ENCODE results near the gene DPT.

The DPT gene

GRCh38 chr1:168731244-168731953, 2.4 kb upstream of the DPT start:
- no peak overlapping the region for H3K27ac ChIP-seq
- no peaks in the 10 kb centered on the region for H3K36me3 ChIP-seq (ENCODE audit: insufficient read depth, low read length)
- H3K9me3 ChIP-seq (ENCODE audit: low read depth, low read length), result no peaks in the 10 kb centered on the region
- no peak overlapping the region for H3K4me3 ChIP-seq
- TF ChIP-seq EZH2 (IDR thresholded peaks at IDR 0.05), result no peak
- no peak for DNase-seq (ENCODE audit: low read depth, low spot score)
- no peak overlapping the region for H3K9ac ChIP-seq (ENCODE audit: insufficient read length)

GRCh38 chr1:168729405-168729802, 398 bp upstream of the DPT start:
- no peak for DNase-seq (ENCODE audit: low read depth, low spot score)
- H3K4me3 ChIP-seq, result no peak overlapping the region
- no peaks in the 10 kb centered on the region for H3K36me3 ChIP-seq (ENCODE audit: insufficient read depth, low read length)
- no peak overlapping the region for H3K27ac ChIP-seq
- no peak overlapping the region for H3K9ac ChIP-seq (ENCODE audit: insufficient read length)
- TF ChIP-seq FOXP2 (optimal IDR thresholded peaks at IDR 0.05; ENCODE audit: control extremely low read depth, extremely low read length, insufficient read depth), result no peak
- TF ChIP-seq POLR2AphosphoS5 (IDR thresholded peaks at IDR 0.05; ENCODE audit: borderline replicate concordance, low read depth, low read length), result no peak
- no peak for TF ChIP-seq EZH2 (IDR thresholded peaks at IDR 0.05)
- H3K9me3 ChIP-seq (ENCODE audit: low read depth, low read length), result no peaks in the 10 kb centered on the region

- H3K4me3 ChIP-seq, result no peak overlapping the region
- TF ChIP-seq FOXP2 (optimal IDR thresholded peaks at IDR 0.05; ENCODE audit: control extremely low read depth, extremely low read length, insufficient read depth), result no peak
- no peak for TF ChIP-seq POLR2AphosphoS5 (IDR thresholded peaks at IDR 0.05; ENCODE audit: borderline replicate concordance, low read depth, low read length)
- H3K27ac ChIP-seq, result no peak overlapping the region
- no peak for DNase-seq (ENCODE audit: low read depth, low spot score)
- H3K36me3 ChIP-seq (ENCODE audit: insufficient read depth, low read length), result no peaks in the 10 kb centered on the region
- H3K9ac ChIP-seq (ENCODE audit: insufficient read length), result no peak overlapping the region
- no peaks in the 10 kb centered on the region for H3K9me3 ChIP-seq (ENCODE audit: low read depth, low read length)
Observed at GRCh38 chr1:168726719-168727118, 2.3 kb downstream of the DPT start.

- Histone ChIP-seq H3K4me3 (no peak overlapping the region), H3K9me3 (ENCODE audit: low read depth, low read length) (no peaks in the 10 kb centered on the region), H3K9ac (ENCODE audit: insufficient read length) (no peak overlapping the region), H3K36me3 (ENCODE audit: insufficient read depth, low read length) (no peaks in the 10 kb centered on the region), H3K27ac (no peak overlapping the region)
- DNase-seq (ENCODE audit: low read depth, low spot score), result no peak
- TF ChIP-seq EZH2 (IDR thresholded peaks at IDR 0.05) (no peak), POLR2AphosphoS5 (IDR thresholded peaks at IDR 0.05; ENCODE audit: borderline replicate concordance, low read depth, low read length) (no peak), FOXP2 (optimal IDR thresholded peaks at IDR 0.05; ENCODE audit: control extremely low read depth, extremely low read length, insufficient read depth) (no peak)
Observed at GRCh38 chr1:168726281-168726680, 2.7 kb downstream of the DPT start.

GRCh38 chr1:168725831-168726230, 3.2 kb downstream of the DPT start:
- TF ChIP-seq EZH2 (IDR thresholded peaks at IDR 0.05), result no peak
- TF ChIP-seq POLR2AphosphoS5 (IDR thresholded peaks at IDR 0.05; ENCODE audit: borderline replicate concordance, low read depth, low read length), result no peak
- TF ChIP-seq FOXP2 (optimal IDR thresholded peaks at IDR 0.05; ENCODE audit: control extremely low read depth, extremely low read length, insufficient read depth), result no peak

GRCh38 chr1:168725060-168725459, 3.9 kb downstream of the DPT start:
- TF ChIP-seq EZH2 (IDR thresholded peaks at IDR 0.05) (no peak), POLR2AphosphoS5 (IDR thresholded peaks at IDR 0.05; ENCODE audit: borderline replicate concordance, low read depth, low read length) (no peak), FOXP2 (optimal IDR thresholded peaks at IDR 0.05; ENCODE audit: control extremely low read depth, extremely low read length, insufficient read depth) (no peak)
- H3K36me3 ChIP-seq (ENCODE audit: insufficient read depth, low read length), result no peaks in the 10 kb centered on the region
- H3K9ac ChIP-seq (ENCODE audit: insufficient read length), result no peak overlapping the region
- H3K4me3 ChIP-seq, result no peak overlapping the region
- H3K9me3 ChIP-seq (ENCODE audit: low read depth, low read length), result no peaks in the 10 kb centered on the region
- no peak for DNase-seq (ENCODE audit: low read depth, low spot score)
- H3K27ac ChIP-seq, result no peak overlapping the region

More at GRCh38 chr1:168725831-168726230, 3.2 kb downstream of the DPT start:
- no peak overlapping the region for H3K9ac ChIP-seq (ENCODE audit: insufficient read length)
- no peak for DNase-seq (ENCODE audit: low read depth, low spot score)
- no peak overlapping the region for H3K4me3 ChIP-seq
- H3K27ac ChIP-seq, result no peak overlapping the region
- no peaks in the 10 kb centered on the region for H3K36me3 ChIP-seq (ENCODE audit: insufficient read depth, low read length)
- H3K9me3 ChIP-seq (ENCODE audit: low read depth, low read length), result no peaks in the 10 kb centered on the region

- no peak for DNase-seq (ENCODE audit: low read depth, low spot score)
- TF ChIP-seq EZH2 (IDR thresholded peaks at IDR 0.05), result no peak
- TF ChIP-seq FOXP2 (optimal IDR thresholded peaks at IDR 0.05; ENCODE audit: control extremely low read depth, extremely low read length, insufficient read depth), result no peak
- no peak for TF ChIP-seq POLR2AphosphoS5 (IDR thresholded peaks at IDR 0.05; ENCODE audit: borderline replicate concordance, low read depth, low read length)
- no peak overlapping the region for H3K9ac ChIP-seq (ENCODE audit: insufficient read length)
Observed at GRCh38 chr1:168723000-168723399, 6.0 kb downstream of the DPT start.

GRCh38 chr1:168720839-168721238, 8.2 kb downstream of the DPT start:
- no peak overlapping the region for H3K9ac ChIP-seq (ENCODE audit: insufficient read length)
- H3K9me3 ChIP-seq (ENCODE audit: low read depth, low read length), result no peaks in the 10 kb centered on the region
- TF ChIP-seq FOXP2 (optimal IDR thresholded peaks at IDR 0.05; ENCODE audit: control extremely low read depth, extremely low read length, insufficient read depth), result no peak
- TF ChIP-seq POLR2AphosphoS5 (IDR thresholded peaks at IDR 0.05; ENCODE audit: borderline replicate concordance, low read depth, low read length), result no peak
- TF ChIP-seq EZH2 (IDR thresholded peaks at IDR 0.05), result no peak
- no peaks in the 10 kb centered on the region for H3K36me3 ChIP-seq (ENCODE audit: insufficient read depth, low read length)
- H3K4me3 ChIP-seq, result no peak overlapping the region
- no peak overlapping the region for H3K27ac ChIP-seq
- DNase-seq (ENCODE audit: low read depth, low spot score), result no peak

More at GRCh38 chr1:168723000-168723399, 6.0 kb downstream of the DPT start:
- Histone ChIP-seq H3K27ac (no peak overlapping the region), H3K9me3 (ENCODE audit: low read depth, low read length) (no peaks in the 10 kb centered on the region), H3K36me3 (ENCODE audit: insufficient read depth, low read length) (no peaks in the 10 kb centered on the region), H3K4me3 (no peak overlapping the region)

Measured in SK-N-MC (cell line).